HG03066 (cell line): Measurements from ENCODE around the gene RPS13.
"Not testable (repeated sequence)": the region's sequence is repeated elsewhere in the genome, so short reads cannot be mapped to it uniquely, and the experiment has no call there.

Experiments used
- ATAC-seq: cut with Tn5 transposase; IDR thresholded peaks from one replicate; pipeline ENCODE4 v1.9.1; 2021; ENCODE audit warnings: low read depth; ENCODE audit not compliant: unreplicated experiment

The RPS13 gene

GRCh38 chr11:17036666-17037658 lies 40.5 kb downstream of the RPS13 start:
- ATAC-seq, result no peak

- ATAC-seq, result not testable (repeated sequence)
These were observed 43.4 kb downstream of the RPS13 start for GRCh38 chr11:17034027-17034426.

GRCh38 chr11:17026487-17027082 lies 50.9 kb downstream of the RPS13 start:
- no peak for ATAC-seq

DNA sequence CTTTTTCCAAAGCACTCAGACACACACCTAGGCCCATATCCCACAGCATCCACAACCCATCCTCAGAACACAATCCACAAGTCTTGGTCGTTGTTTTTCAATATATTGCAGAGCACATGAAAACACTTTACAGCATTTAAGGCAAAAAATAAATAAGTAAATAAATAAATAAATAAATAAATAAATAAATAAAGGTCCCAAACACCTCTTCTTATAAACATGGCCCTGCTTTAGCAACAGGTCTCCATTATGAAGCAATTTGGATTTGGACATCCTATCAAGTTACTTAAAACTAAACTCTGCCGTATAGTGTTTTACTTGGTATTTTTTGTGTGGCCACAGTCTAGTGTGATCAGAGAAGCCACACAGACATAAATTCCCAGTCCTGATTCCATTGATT lies 52.5 kb downstream of the RPS13 start:
- ATAC-seq, result no peak
